Ascending aorta (tissue), 2 donors: ENCODE results near the gene VPS37C. TPM values are rescaled to one million over a fixed set of nuclear protein-coding genes. Genes with fewer than 3 reads are reported as not detected.

Experiments used
- DNase-seq, 2 donors: peaks; one replicate each; pipeline ENCODE4 v3.0.0-alpha.2; 2019; ENCODE audit warnings: low spot score in 2 of 2
- H3K27ac ChIP-seq, 2 donors: fragments of 200-600 bp; sonication (generic); one replicate each; pipeline ENCODE4 v1.5.1; 2016 to 2017; ENCODE audit warnings: mild to moderate bottlenecking in 1 of 2
- H3K27me3 ChIP-seq: fragments of 200-600 bp; sonication (generic); one replicate; pipeline ENCODE4 v1.5.1; 2017
- H3K36me3 ChIP-seq, 2 donors: fragments of 200-600 bp; sonication (generic); one replicate each; pipeline ENCODE4 v1.5.1; 2016
- H3K4me1 ChIP-seq, 2 donors: fragments of 200-600 bp; sonication (generic); one replicate each; pipeline ENCODE4 v1.5.1; 2016 to 2017; ENCODE audit warnings: mild to moderate bottlenecking in 1 of 2
- H3K4me3 ChIP-seq, 2 donors: fragments of 200-600 bp; sonication (generic); one replicate each; pipeline ENCODE4 v1.5.1; 2016 to 2017; ENCODE audit warnings: mild to moderate bottlenecking in 1 of 2
- H3K9me3 ChIP-seq, 2 donors: fragments of 200-600 bp; sonication (generic); one replicate each; pipeline ENCODE4 v1.5.1; 2016
- CTCF ChIP-seq, 3 experiments: fragments of 200-600 bp in 2 of 3; fragments of 450-650 bp in 1 of 3; sonication (generic) in 2 of 3; IDR thresholded peaks; one replicate each; pipeline ENCODE4 v1.5.1; 2016 to 2019; ENCODE audit warnings: antibody characterized with exemption in 3 of 3, mild to moderate bottlenecking in 1 of 3, moderate library complexity in 1 of 3
- intact Hi-C: fragments of 100-400 bp; cut with DNase I; formaldehyde crosslinking; loops from one replicate; pipeline ENCODE4 v1.15.1; 2023
- total RNA-seq: library from RNA; depleted of rRNA; stranded (reverse); fragments of >200 nt; gene quantifications from one replicate; pipeline ENCODE4 v1.1.0, GENCODE V29; 2016

The VPS37C gene
- total RNA-seq, 1 donor from 2014 or later: 25.8 TPM

GRCh38 chr11:61172888-61173287 lies 11.7 kb upstream of the VPS37C start:
- Histone ChIP-seq H3K9me3 (no peaks in the 10 kb centered on the region), H3K4me3 (no peak overlapping the region), H3K4me1 (no peaks in the 10 kb centered on the region), H3K27me3 (no peaks in the 10 kb centered on the region), H3K27ac (no peak overlapping the region), H3K36me3 (no peaks in the 10 kb centered on the region)
- TF ChIP-seq CTCF (IDR thresholded peaks at IDR 0.05): no peak
- DNase-seq: peak in 1 of 2 donors; percentile 7
- intact Hi-C loops: loop anchor here (5.0 kb wide), 1 partner anchor 36 kb away; no protein-coding TSS in a partner anchor

GRCh38 chr11:61172356-61172755 lies 11.1 kb upstream of the VPS37C start:
- intact Hi-C loops: loop anchor here (5.0 kb wide), 1 partner anchor 35 kb away; no protein-coding TSS in a partner anchor
- peak in 1 of 2 donors; percentile 48 for DNase-seq

DNA sequence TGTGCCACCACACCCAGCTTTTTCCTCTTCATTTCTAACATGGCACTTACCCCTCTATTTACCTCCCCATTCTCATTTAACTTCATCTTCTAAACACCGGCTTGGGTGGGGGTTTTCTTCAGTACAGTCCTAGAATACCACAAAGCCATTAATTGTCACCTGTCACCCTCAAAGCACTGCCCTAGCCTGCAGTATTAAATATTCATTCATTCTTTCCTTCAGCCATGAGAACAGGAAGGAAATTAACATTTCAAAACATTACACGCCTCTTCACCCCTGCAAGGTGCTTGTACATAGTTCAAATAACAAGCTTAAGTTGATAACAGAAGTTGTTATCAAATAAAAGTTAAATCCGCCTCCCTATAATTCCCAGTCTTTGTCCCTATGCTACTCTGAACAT lies 10.7 kb upstream of the VPS37C start:
- Histone ChIP-seq H3K4me1 (no peaks in the 10 kb centered on the region), H3K27me3 (no peaks in the 10 kb centered on the region), H3K4me3 (no peak overlapping the region), H3K9me3 (no peaks in the 10 kb centered on the region), H3K27ac (no peak overlapping the region), H3K36me3 (no peaks in the 10 kb centered on the region)
- intact Hi-C loops: loop anchor here (5.0 kb wide), 1 partner anchor 35 kb away; no protein-coding TSS in a partner anchor
- no peak for DNase-seq
- no peak for TF ChIP-seq CTCF (IDR thresholded peaks at IDR 0.05)

More at GRCh38 chr11:61172356-61172755, 11.1 kb upstream of the VPS37C start:
- Histone ChIP-seq H3K4me1 (no peaks in the 10 kb centered on the region), H3K27me3 (no peaks in the 10 kb centered on the region), H3K9me3 (no peaks in the 10 kb centered on the region), H3K27ac (no peak overlapping the region), H3K36me3 (no peaks in the 10 kb centered on the region), H3K4me3 (no peak overlapping the region)
- no peak for TF ChIP-seq CTCF (IDR thresholded peaks at IDR 0.05)

DNA sequence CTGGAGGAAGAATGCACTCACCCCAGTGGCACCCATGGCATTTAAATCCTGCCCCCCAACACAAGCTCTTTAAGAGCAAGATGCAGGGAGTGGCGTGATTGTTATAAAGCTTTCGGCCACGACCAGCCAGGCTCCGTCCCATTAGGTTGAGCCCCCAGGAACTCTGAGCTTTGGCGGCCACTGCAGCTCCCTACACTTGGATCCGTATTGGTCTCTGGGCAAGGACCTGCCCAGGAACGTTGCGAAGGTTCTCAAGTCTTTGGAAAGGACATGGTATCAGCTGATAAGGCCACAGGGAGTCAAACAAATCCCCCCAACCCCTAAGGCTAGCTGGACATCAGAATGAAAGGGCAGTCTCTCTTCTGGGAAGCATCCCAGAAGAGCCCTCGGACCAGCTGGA lies 9.3 kb upstream of the VPS37C start:
- DNase-seq: peak in 1 of 2 donors; percentile 54
- H3K9me3 ChIP-seq: no peaks in the 10 kb centered on the region
- no peaks in the 10 kb centered on the region for H3K36me3 ChIP-seq
- no peak overlapping the region for H3K4me3 ChIP-seq
- no peaks in the 10 kb centered on the region for H3K27me3 ChIP-seq
- no peaks in the 10 kb centered on the region for H3K4me1 ChIP-seq
- intact Hi-C loops: loop anchor here (5.0 kb wide), 1 partner anchor 33 kb away; no protein-coding TSS in a partner anchor
- H3K27ac ChIP-seq: no peak overlapping the region
- no peak for TF ChIP-seq CTCF (IDR thresholded peaks at IDR 0.05)

DNA sequence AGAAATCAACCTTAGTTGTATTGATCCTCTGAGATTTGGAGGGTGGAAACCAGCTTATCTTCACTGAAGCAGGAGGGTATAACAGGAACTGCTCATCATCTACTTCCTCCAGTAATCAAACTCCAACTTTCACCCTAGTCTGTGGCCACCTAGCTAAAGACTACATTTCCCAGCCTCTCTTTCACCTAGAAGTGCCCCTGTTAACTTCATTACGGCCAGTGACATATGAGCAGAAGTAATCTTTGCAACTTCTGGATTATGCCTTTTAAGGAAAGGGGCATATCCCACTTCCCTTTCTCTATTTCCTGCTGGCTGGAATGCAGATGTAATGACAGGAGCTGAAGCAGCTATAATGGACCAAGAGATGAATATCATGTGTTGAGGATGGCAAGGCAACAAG lies 7.6 kb upstream of the VPS37C start:
- intact Hi-C loops: no loop called here
- Histone ChIP-seq H3K9me3 (no peaks in the 10 kb centered on the region), H3K27me3 (no peaks in the 10 kb centered on the region), H3K36me3 (no peaks in the 10 kb centered on the region), H3K27ac (no peak overlapping the region), H3K4me3 (no peak overlapping the region), H3K4me1 (no peaks in the 10 kb centered on the region)
- DNase-seq: peak in 1 of 2 donors; percentile 12
- TF ChIP-seq CTCF (IDR thresholded peaks at IDR 0.05): no peak
